ENCODE measurements around the gene CIRBP. TPM values are rescaled to one million over a fixed set of nuclear protein-coding genes. Genes with fewer than 3 reads are reported as not detected.

CIRBP gene
- total and polyA plus RNA-seq, 9 of the 15 experiments (the other 6 are each of a cell fraction or from before 2014, with no cell fraction given), result 20.5 to 327 (median 176) TPM

GRCh38 chr19:1288226-1288612 lies 19.1 kb downstream of the CIRBP start:
- POLR2A ChIA-PET, result no interaction called here
- H3K36me3 ChIP-seq (ENCODE audit: control insufficient read depth, insufficient read depth, low read length), result no peaks in the 10 kb centered on the region
- H3K4me2 ChIP-seq (ENCODE audit: insufficient read depth, low read length), result no peak overlapping the region
- no peaks in the 10 kb centered on the region for H3K9me3 ChIP-seq (replicated peaks; ENCODE audit: control insufficient read depth, insufficient read depth, low read depth, low read length)
- H4K20me1 ChIP-seq (replicated peaks; ENCODE audit: control insufficient read depth, insufficient read depth, low read length), result peaks cover 14% of the 10 kb centered on the region
- 0 out of 4 replicates have a peak, but pooled peaks of 1 of the 2 experiments have one; percentile 6 for TF ChIP-seq UBTF (IDR thresholded peaks at IDR 0.05; ENCODE audit: borderline replicate concordance in 1 of 2, low read depth in 2 of 2, low read length in 2 of 2)
- no peak for TF ChIP-seq CAMTA2 (CRISPR knock-in tag; conservative IDR thresholded peaks at IDR 0.05)
- no peak for TF ChIP-seq CTBP1 (IDR thresholded peaks at IDR 0.05; ENCODE audit: borderline replicate concordance)
- TF ChIP-seq SMARCA4 (IDR thresholded peaks at IDR 0.05), result no peak
- no peak for TF ChIP-seq PYGO2 (tag; IDR thresholded peaks at IDR 0.05)
- CTCF ChIA-PET (ENCODE audit: low intra/inter-chr PET ratio), result interaction anchor here (0.6 kb wide), 1 partner anchor 73 kb away, joined by 4 read pairs; no protein-coding TSS in a partner anchor
- BruUV-seq (replicated peaks), result no TSS peak
- in situ Hi-C loops (cut with MboI), result no loop called here
- FAIRE-seq (no peak), DNase-seq (ENCODE audit: extremely low read depth in 1 of 4, low spot score in 3 of 4) (no peak), ATAC-seq (no peak)
- H3K4me3 ChIP-seq, result no peak overlapping the region
- H3K9me1 ChIP-seq (ENCODE audit: control insufficient read depth, insufficient read depth, low read length), result no peaks in the 10 kb centered on the region
- no peak overlapping the region for H3K9ac ChIP-seq (ENCODE audit: insufficient read depth in 1 of 2, low read depth in 2 of 2, low read length in 2 of 2)
- no peaks in the 10 kb centered on the region for H3K79me2 ChIP-seq (ENCODE audit: control insufficient read depth, insufficient read depth, low read length)
- WGBS (ENCODE audit: insufficient coverage, low coverage, missing lambda C conversion rate), result 28% methylated on average over 7 of the region's 18 CpGs
- intact Hi-C loops (cut with micrococcal nuclease), result no loop called here
- no peak overlapping the region for H2AFZ ChIP-seq (ENCODE audit: low read depth, low read length)
- peaks cover 0 to 93% of the 10 kb centered on the region in 2 experiments; a peak in 2 of 5 replicates for H3K4me1 ChIP-seq (replicated peaks in 1 of 2; ENCODE audit: control insufficient read depth in 2 of 2, insufficient read depth in 2 of 2, low read length in 2 of 2)
- H3K27me3 ChIP-seq (ENCODE audit: control insufficient read depth in 2 of 2, insufficient read depth in 2 of 2, low read length in 2 of 2), result peaks cover 38 to 77% of the 10 kb centered on the region in 2 experiments; a peak in 4 of 5 replicates
- no peak overlapping the region for H3K27ac ChIP-seq (ENCODE audit: extremely low read depth, low read depth, low read length)

Data from K562 (cell line).